WTC11 (cell line): ENCODE measurements around the gene CAPSL. TPM values are rescaled to one million over a fixed set of nuclear protein-coding genes. Genes with fewer than 3 reads are reported as not detected.
"Not testable (repeated sequence)": the region's sequence is repeated elsewhere in the genome, so short reads cannot be mapped to it uniquely, and the experiment has no call there.

Experiments
- ATAC-seq: fragments of 200-7000 bp; cut with Tn5 transposase; 2 replicates; pipeline ENCODE4 v1.10.0; 2021; ENCODE audit warnings: mild to moderate bottlenecking, moderate library complexity
- Bru-seq: library from RNA; stranded (reverse); fragments of 400-500 nt; gene quantifications from one replicate; lab custom pipeline; 2021; lab: Mats Ljungman, UMichigan
- CTCF ChIA-PET: fragments of 300-600 bp; sonication (Branson Sonifier 250); formaldehyde crosslinking; loops from one replicate; lab custom pipeline; 2021; ENCODE audit warnings: antibody characterized with exemption; lab: Charles Lee
- POLR2A ChIA-PET: fragments of 350-600 bp; sonication (Branson Sonifier 250); formaldehyde crosslinking; loops from one replicate; lab custom pipeline; 2021; ENCODE audit warnings: antibody characterized with exemption; lab: Charles Lee
- DNase-seq: peaks from one replicate; pipeline ENCODE4 v3.0.0; 2021; ENCODE audit warnings: low spot score
- H3K27ac Mint-ChIP-seq: 2 replicates; pipeline ENCODE4 v1.8.0; 2021; ENCODE audit warnings: mixed read lengths
- H3K27me3 Mint-ChIP-seq: 2 replicates; pipeline ENCODE4 v1.8.0; 2021; ENCODE audit warnings: low read depth, mild to moderate bottlenecking, moderate library complexity, mixed read lengths
- H3K36me3 Mint-ChIP-seq: 2 replicates; pipeline ENCODE4 v1.8.0; 2021; ENCODE audit warnings: mixed read lengths
- H3K4me1 Mint-ChIP-seq: 2 replicates; pipeline ENCODE4 v1.8.0; 2022; ENCODE audit warnings: mixed read lengths
- H3K4me3 Mint-ChIP-seq: 2 replicates; pipeline ENCODE4 v1.8.0; 2021; ENCODE audit warnings: mild to moderate bottlenecking, moderate library complexity, mixed read lengths
- H3K9me3 Mint-ChIP-seq: 2 replicates; pipeline ENCODE4 v1.8.0; 2021; ENCODE audit warnings: mixed read lengths
- ATF1 ChIP-seq: sonication (generic); formaldehyde crosslinking; IDR thresholded peaks from 2 replicates; pipeline ENCODE4 v1.8.1; 2023; ENCODE audit warnings: mild to moderate bottlenecking, moderate library complexity, missing genetic modification reagents
- CREB1 ChIP-seq: sonication (generic); formaldehyde crosslinking; IDR thresholded peaks from 2 replicates; pipeline ENCODE4 v1.8.0; 2023; ENCODE audit warnings: mild to moderate bottlenecking, missing genetic modification reagents
- ELF4 ChIP-seq: sonication (generic); formaldehyde crosslinking; IDR thresholded peaks from 2 replicates; pipeline ENCODE4 v1.8.1; 2022; ENCODE audit warnings: low read depth, mild to moderate bottlenecking, moderate library complexity, missing genetic modification reagents
- ESRRA ChIP-seq: sonication (generic); formaldehyde crosslinking; IDR thresholded peaks from 2 replicates; pipeline ENCODE4 v1.8.1; 2022; ENCODE audit warnings: mild to moderate bottlenecking, missing genetic modification reagents, borderline replicate concordance
- ETV6 ChIP-seq: sonication (generic); formaldehyde crosslinking; IDR thresholded peaks from 2 replicates; pipeline ENCODE4 v1.8.1; 2022; ENCODE audit warnings: mild to moderate bottlenecking, missing genetic modification reagents
- FOXJ3 ChIP-seq: sonication (generic); formaldehyde crosslinking; IDR thresholded peaks from 2 replicates; pipeline ENCODE4 v1.9.0; 2021; ENCODE audit warnings: missing genetic modification reagents, mild to moderate bottlenecking, borderline replicate concordance
- GABPB1 ChIP-seq: sonication (generic); formaldehyde crosslinking; IDR thresholded peaks from 2 replicates; pipeline ENCODE4 v1.8.1; 2023; ENCODE audit warnings: mild to moderate bottlenecking, missing genetic modification reagents
- HMGXB4 ChIP-seq: sonication (generic); formaldehyde crosslinking; IDR thresholded peaks from 2 replicates; pipeline ENCODE4 v1.8.1; 2023; ENCODE audit warnings: mild to moderate bottlenecking, moderate library complexity, missing genetic modification reagents
- JAZF1 ChIP-seq: fragments of 250-450 bp; sonication (Bioruptor Pico); IDR thresholded peaks from 2 replicates; pipeline ENCODE4 v1.9.0; 2021; ENCODE audit warnings: moderate library complexity, mild to moderate bottlenecking, inconsistent platforms
- MXD4 ChIP-seq: fragments of 250-450 bp; sonication (Bioruptor Pico); IDR thresholded peaks from 2 replicates; pipeline ENCODE4 v1.8.0; 2021; ENCODE audit warnings: mild to moderate bottlenecking, moderate library complexity, borderline replicate concordance
- NFE2L1 ChIP-seq: sonication (generic); formaldehyde crosslinking; IDR thresholded peaks from 2 replicates; pipeline ENCODE4 v1.8.1; 2023; ENCODE audit warnings: missing genetic modification reagents
- NFYB ChIP-seq: sonication (generic); formaldehyde crosslinking; conservative IDR thresholded peaks from 2 replicates; pipeline ENCODE4 v1.8.0; 2022; ENCODE audit warnings: low read depth, missing genetic modification reagents
- NR2C2 ChIP-seq: sonication (generic); formaldehyde crosslinking; IDR thresholded peaks from 2 replicates; pipeline ENCODE4 v1.8.0; 2022; ENCODE audit warnings: mild to moderate bottlenecking, missing genetic modification reagents
- OVOL2 ChIP-seq: fragments of 250-450 bp; sonication (Bioruptor Pico); IDR thresholded peaks from 2 replicates; pipeline ENCODE4 v1.9.0; 2021; ENCODE audit warnings: mild to moderate bottlenecking, borderline replicate concordance
- RELA ChIP-seq: sonication (generic); formaldehyde crosslinking; IDR thresholded peaks from 2 replicates; pipeline ENCODE4 v1.8.1; 2022; ENCODE audit warnings: missing genetic modification reagents, mild to moderate bottlenecking, borderline replicate concordance
- RORB ChIP-seq: fragments of 250-450 bp; sonication (Bioruptor Pico); IDR thresholded peaks from 2 replicates; pipeline ENCODE4 v1.9.0; 2021; ENCODE audit warnings: mild to moderate bottlenecking
- SP1 ChIP-seq: sonication (generic); formaldehyde crosslinking; conservative IDR thresholded peaks from 2 replicates; pipeline ENCODE4 v1.8.1; 2022; ENCODE audit warnings: missing genetic modification reagents
- TEAD4 ChIP-seq: sonication (generic); formaldehyde crosslinking; IDR thresholded peaks from 2 replicates; pipeline ENCODE4 v1.8.0; 2022; ENCODE audit warnings: mild to moderate bottlenecking, missing genetic modification reagents
- ZMAT4 ChIP-seq: fragments of 250-450 bp; sonication (Bioruptor Pico); IDR thresholded peaks from 2 replicates; pipeline ENCODE4 v1.9.0; 2021; ENCODE audit warnings: mild to moderate bottlenecking
- ZNF121 ChIP-seq: sonication (generic); formaldehyde crosslinking; IDR thresholded peaks from 2 replicates; pipeline ENCODE4 v1.8.0; 2023; ENCODE audit warnings: missing genetic modification reagents
- ZNF232 ChIP-seq: sonication (generic); formaldehyde crosslinking; IDR thresholded peaks from 2 replicates; pipeline ENCODE4 v1.8.0; 2022; ENCODE audit warnings: mild to moderate bottlenecking, missing genetic modification reagents
- ZNF512 ChIP-seq: sonication (generic); formaldehyde crosslinking; IDR thresholded peaks from 2 replicates; pipeline ENCODE4 v1.8.1; 2022; ENCODE audit warnings: missing genetic modification reagents, borderline replicate concordance
- long read RNA-seq, 3 experiments: library from RNA in 1 of 3; library from capped mRNA in 1 of 3; library from polyadenylated mRNA in 1 of 3; unstranded in 2 of 3; stranded (forward) in 1 of 3; transcript quantifications; one replicate each; pipeline ENCODE4 v2.0.0, GENCODE V29; 2021
- total RNA-seq: library from RNA; stranded (reverse); gene quantifications from 3 replicates; pipeline ENCODE4 v1.2.3, GENCODE V29; 2021
- TF ChIP-seq, protein P1 (sequence below): sonication (generic); formaldehyde crosslinking; IDR thresholded peaks from 2 replicates; pipeline ENCODE4 v1.8.1; 2023; ENCODE audit warnings: mild to moderate bottlenecking, missing genetic modification reagents, moderate library complexity
- TF ChIP-seq, protein P2 (sequence below): sonication (generic); formaldehyde crosslinking; IDR thresholded peaks from 2 replicates; pipeline ENCODE4 v1.8.1; 2023; ENCODE audit warnings: mild to moderate bottlenecking, missing genetic modification reagents

Gene CAPSL
- total RNA-seq: not detected in 3 replicates
- percentile 4 among the genes with signal in this experiment for Bru-seq, nascent RNA
- long read RNA-seq, experiment 1: 0 reads
- long read RNA-seq, experiment 2: 0 reads
- long read RNA-seq, experiment 3: 0 reads

DNA sequence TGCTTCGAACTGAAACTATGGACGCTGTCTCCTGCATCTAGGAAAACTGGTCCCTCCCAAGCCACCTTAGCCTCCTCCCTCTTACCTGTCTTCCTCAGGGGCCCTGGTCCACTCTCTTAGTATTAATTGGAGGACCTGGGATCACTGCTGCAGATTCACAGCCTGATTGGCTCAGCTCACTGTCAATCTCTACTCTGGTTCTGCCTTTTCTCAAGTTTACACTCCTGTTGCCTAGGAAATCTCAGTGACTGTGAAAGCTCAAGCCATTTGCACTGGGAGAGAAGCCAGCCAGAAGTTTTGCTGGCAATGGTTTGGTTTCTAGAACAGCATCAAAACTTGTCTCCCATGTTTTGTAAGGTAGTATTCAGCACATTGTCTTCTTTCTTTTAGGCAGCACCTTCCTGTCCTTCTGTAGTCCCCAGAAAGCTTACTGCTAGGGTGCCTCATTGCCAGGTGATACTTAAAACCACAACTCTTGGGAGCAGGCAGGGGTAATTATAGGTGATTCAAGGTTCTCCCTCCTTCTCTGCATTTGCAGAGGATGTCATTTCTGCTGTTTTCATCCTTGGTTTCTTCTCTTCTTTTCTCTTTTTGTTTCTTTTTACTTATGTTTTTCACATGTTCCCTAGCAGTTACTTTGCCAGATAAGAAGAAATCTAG is at the start of gene CAPSL:
TSS of gene CAPSL (minus strand) at position 55 of the 660 bp plus-strand sequence. CDS start 17,502 bp downstream, outside the sequence.
- ATAC-seq (peak; percentile 100), DNase-seq (peak; percentile 86)
- ChIA-PET CTCF (interaction anchor here (0.7 to 1.4 kb wide), 5 partner anchors 12 to 834 kb away, joined by 3 to 6 read pairs (median 4); partner anchors contain the start of gene SPEF2), POLR2A (no interaction called here)
- H3K36me3 Mint-ChIP-seq: no peaks in the 10 kb centered on the region
- H3K4me3 Mint-ChIP-seq: no peak within 1 kb of the TSS
- no peaks in the 10 kb centered on the region for H3K4me1 Mint-ChIP-seq
- TF ChIP-seq ZMAT4 (no peak), NFYB (CRISPR knock-in tag) (peak; percentile 83)
- H3K9me3 Mint-ChIP-seq: no peaks in the 10 kb centered on the region
- no peak within 1 kb of the TSS for H3K27ac Mint-ChIP-seq
- H3K27me3 Mint-ChIP-seq: peaks cover 3% of the 10 kb centered on the region

- no peak for DNase-seq
- H3K36me3 Mint-ChIP-seq: peaks cover 8% of the 10 kb centered on the region
- ChIA-PET POLR2A (interaction anchor here (0.6 kb wide), 1 partner anchor 68 kb away, joined by 3 read pairs; no protein-coding TSS in a partner anchor), CTCF (interaction anchor here (1.1 kb wide), 1 partner anchor 54 kb away, joined by 3 read pairs; no protein-coding TSS in a partner anchor)
- peaks cover 12% of the 10 kb centered on the region for H3K9me3 Mint-ChIP-seq
- H3K27me3 Mint-ChIP-seq: peaks cover 43% of the 10 kb centered on the region
- no peak overlapping the region for H3K27ac Mint-ChIP-seq
- H3K4me3 Mint-ChIP-seq: no peak overlapping the region
- no peak for ATAC-seq
- no peak for TF ChIP-seq ZNF121 (CRISPR knock-in tag)
- TF ChIP-seq NFE2L1 (CRISPR knock-in tag): no peak
- no peak for TF ChIP-seq NR2C2 (CRISPR knock-in tag)
- TF ChIP-seq OVOL2 (CRISPR knock-in tag): no peak
- no peak for TF ChIP-seq ZNF232 (CRISPR knock-in tag)
- TF ChIP-seq JAZF1 (CRISPR knock-in tag): no peak
- no peak for TF ChIP-seq GABPB1 (CRISPR knock-in tag)
- H3K4me1 Mint-ChIP-seq: peaks cover 13% of the 10 kb centered on the region
Measured at GRCh38 chr5:35987776-35988175, 49.4 kb upstream of the CAPSL start.

GRCh38 chr5:35979715-35980114 is 41.3 kb upstream of the CAPSL start:
- Mint-ChIP-seq H3K36me3 (peaks cover 32% of the 10 kb centered on the region), H3K9me3 (peaks cover 73% of the 10 kb centered on the region), H3K4me1 (no peaks in the 10 kb centered on the region), H3K27me3 (peaks cover 12% of the 10 kb centered on the region), H3K4me3 (no peak overlapping the region), H3K27ac (no peak overlapping the region)
- ChIA-PET POLR2A (no interaction called here), CTCF (no interaction called here)
- DNase-seq (no peak), ATAC-seq (no peak)
- TF ChIP-seq ELF4 (CRISPR knock-in tag) (no peak), FOXJ3 (CRISPR knock-in tag) (no peak), ZNF232 (CRISPR knock-in tag) (no peak), MXD4 (CRISPR knock-in tag) (no peak), TEAD4 (no peak), ATF1 (CRISPR knock-in tag) (no peak), SP1 (CRISPR knock-in tag) (no peak), ESRRA (CRISPR knock-in tag) (no peak), RORB (CRISPR knock-in tag) (no peak), ZNF512 (CRISPR knock-in tag) (no peak), HMGXB4 (no peak), RELA (CRISPR knock-in tag) (no peak), CREB1 (CRISPR knock-in tag) (no peak), ETV6 (CRISPR knock-in tag) (no peak)
- TF ChIP-seq, protein P1, sequence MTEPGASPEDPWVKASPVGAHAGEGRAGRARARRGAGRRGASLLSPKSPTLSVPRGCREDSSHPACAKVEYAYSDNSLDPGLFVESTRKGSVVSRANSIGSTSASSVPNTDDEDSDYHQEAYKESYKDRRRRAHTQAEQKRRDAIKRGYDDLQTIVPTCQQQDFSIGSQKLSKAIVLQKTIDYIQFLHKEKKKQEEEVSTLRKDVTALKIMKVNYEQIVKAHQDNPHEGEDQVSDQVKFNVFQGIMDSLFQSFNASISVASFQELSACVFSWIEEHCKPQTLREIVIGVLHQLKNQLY (CRISPR knock-in tag): no peak
- TF ChIP-seq, protein P2, sequence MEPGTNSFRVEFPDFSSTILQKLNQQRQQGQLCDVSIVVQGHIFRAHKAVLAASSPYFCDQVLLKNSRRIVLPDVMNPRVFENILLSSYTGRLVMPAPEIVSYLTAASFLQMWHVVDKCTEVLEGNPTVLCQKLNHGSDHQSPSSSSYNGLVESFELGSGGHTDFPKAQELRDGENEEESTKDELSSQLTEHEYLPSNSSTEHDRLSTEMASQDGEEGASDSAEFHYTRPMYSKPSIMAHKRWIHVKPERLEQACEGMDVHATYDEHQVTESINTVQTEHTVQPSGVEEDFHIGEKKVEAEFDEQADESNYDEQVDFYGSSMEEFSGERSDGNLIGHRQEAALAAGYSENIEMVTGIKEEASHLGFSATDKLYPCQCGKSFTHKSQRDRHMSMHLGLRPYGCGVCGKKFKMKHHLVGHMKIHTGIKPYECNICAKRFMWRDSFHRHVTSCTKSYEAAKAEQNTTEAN: no peak

GRCh38 chr5:35976859-35977258 is 38.4 kb upstream of the CAPSL start:
- peaks cover 20% of the 10 kb centered on the region for H3K27me3 Mint-ChIP-seq
- ATAC-seq, POLR2A ChIA-PET, H3K4me3 Mint-ChIP-seq, H3K27ac Mint-ChIP-seq, CTCF ChIA-PET, DNase-seq, H3K4me1 Mint-ChIP-seq: not testable (repeated sequence)
- peaks cover 15% of the 10 kb centered on the region for H3K36me3 Mint-ChIP-seq
- peaks cover 52% of the 10 kb centered on the region for H3K9me3 Mint-ChIP-seq
